Progenitor cell of endocrine pancreas (in vitro differentiated cells): Measurements from ENCODE around the gene CAMSAP1. TPM values are rescaled to one million over a fixed set of nuclear protein-coding genes. Genes with fewer than 3 reads are reported as not detected.

Source experiments
- DNase-seq: peaks from one replicate; pipeline ENCODE4 v3.0.0; 2021; ENCODE audit warnings: low spot score; ENCODE audit not compliant: unreplicated experiment
- H3K27ac Mint-ChIP-seq: 2 replicates; pipeline ENCODE4 v1.8.0; 2021; ENCODE audit warnings: mild to moderate bottlenecking, moderate library complexity, mixed read lengths
- H3K27me3 Mint-ChIP-seq: 2 replicates; pipeline ENCODE4 v1.8.0; 2021; ENCODE audit warnings: mixed read lengths
- H3K36me3 Mint-ChIP-seq: 2 replicates; pipeline ENCODE4 v1.8.0; 2022; ENCODE audit warnings: mixed read lengths; ENCODE audit not compliant: insufficient read depth
- H3K4me1 Mint-ChIP-seq: 2 replicates; pipeline ENCODE4 v1.8.0; 2021; ENCODE audit warnings: low read depth, mixed read lengths
- H3K4me3 Mint-ChIP-seq: 2 replicates; pipeline ENCODE4 v1.8.0; 2021; ENCODE audit warnings: low read depth, mild to moderate bottlenecking, moderate library complexity, mixed read lengths
- H3K9me3 Mint-ChIP-seq: 2 replicates; pipeline ENCODE4 v1.8.0; 2021; ENCODE audit warnings: low read depth, mixed read lengths
- total RNA-seq: library from RNA; stranded (reverse); gene quantifications from 2 replicates; pipeline ENCODE4 v1.2.1, GENCODE V29; 2021
- TF ChIP-seq, protein P1 (sequence below): fragments of 200-600 bp; sonication (generic); IDR thresholded peaks from one replicate; pipeline ENCODE4 v1.5.0; 2021; ENCODE audit warnings: antibody characterized with exemption, mild to moderate bottlenecking; ENCODE audit not compliant: unreplicated experiment

CAMSAP1 gene
- total RNA-seq, 1 donor from 2014 or later, result 82.2 TPM

DNA sequence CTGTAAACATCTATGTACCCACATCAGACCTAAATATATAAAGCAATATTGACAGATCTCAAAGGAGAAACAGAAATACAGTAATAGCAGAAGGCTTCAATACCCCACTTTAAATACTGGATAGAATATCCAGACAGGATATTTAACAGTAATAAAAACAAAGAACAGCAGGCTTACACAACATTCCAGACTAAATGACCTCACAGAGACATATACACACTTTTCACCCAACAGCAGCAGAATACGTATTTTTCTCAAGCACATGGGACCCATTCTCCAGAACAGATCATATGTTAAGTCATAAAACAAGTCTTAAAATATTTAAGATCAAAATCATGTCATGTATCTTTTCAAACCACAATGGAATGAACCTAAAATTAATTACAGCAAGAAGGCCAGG lies 76.8 kb downstream of the CAMSAP1 start:
- Mint-ChIP-seq H3K9me3 (peaks cover 3% of the 10 kb centered on the region), H3K4me3 (no peak overlapping the region), H3K36me3 (peaks cover 35% of the 10 kb centered on the region), H3K27ac (peak overlapping the region; percentile 5), H3K4me1 (peaks cover 8% of the 10 kb centered on the region), H3K27me3 (no peaks in the 10 kb centered on the region)
- DNase-seq, result no peak
- TF ChIP-seq, protein P1, sequence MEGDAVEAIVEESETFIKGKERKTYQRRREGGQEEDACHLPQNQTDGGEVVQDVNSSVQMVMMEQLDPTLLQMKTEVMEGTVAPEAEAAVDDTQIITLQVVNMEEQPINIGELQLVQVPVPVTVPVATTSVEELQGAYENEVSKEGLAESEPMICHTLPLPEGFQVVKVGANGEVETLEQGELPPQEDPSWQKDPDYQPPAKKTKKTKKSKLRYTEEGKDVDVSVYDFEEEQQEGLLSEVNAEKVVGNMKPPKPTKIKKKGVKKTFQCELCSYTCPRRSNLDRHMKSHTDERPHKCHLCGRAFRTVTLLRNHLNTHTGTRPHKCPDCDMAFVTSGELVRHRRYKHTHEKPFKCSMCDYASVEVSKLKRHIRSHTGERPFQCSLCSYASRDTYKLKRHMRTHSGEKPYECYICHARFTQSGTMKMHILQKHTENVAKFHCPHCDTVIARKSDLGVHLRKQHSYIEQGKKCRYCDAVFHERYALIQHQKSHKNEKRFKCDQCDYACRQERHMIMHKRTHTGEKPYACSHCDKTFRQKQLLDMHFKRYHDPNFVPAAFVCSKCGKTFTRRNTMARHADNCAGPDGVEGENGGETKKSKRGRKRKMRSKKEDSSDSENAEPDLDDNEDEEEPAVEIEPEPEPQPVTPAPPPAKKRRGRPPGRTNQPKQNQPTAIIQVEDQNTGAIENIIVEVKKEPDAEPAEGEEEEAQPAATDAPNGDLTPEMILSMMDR, result no peak

- peaks cover 8% of the 10 kb centered on the region for H3K4me1 Mint-ChIP-seq
- peaks cover 28% of the 10 kb centered on the region for H3K36me3 Mint-ChIP-seq
- no peak overlapping the region for H3K27ac Mint-ChIP-seq
These were observed 78.7 kb downstream of the CAMSAP1 start for GRCh38 chr9:135828656-135829055.

GRCh38 chr9:135827866-135828580 lies 79.3 kb downstream of the CAMSAP1 start:
- Mint-ChIP-seq H3K4me1 (peaks cover 8% of the 10 kb centered on the region), H3K36me3 (peaks cover 24% of the 10 kb centered on the region), H3K4me3 (no peak overlapping the region), H3K27me3 (no peaks in the 10 kb centered on the region), H3K9me3 (peaks cover 3% of the 10 kb centered on the region), H3K27ac (peak overlapping the region; percentile 73)
- TF ChIP-seq, protein P1, result no peak
- no peak for DNase-seq

More at GRCh38 chr9:135828656-135829055, 78.7 kb downstream of the CAMSAP1 start:
- Mint-ChIP-seq H3K27me3 (no peaks in the 10 kb centered on the region), H3K4me3 (no peak overlapping the region), H3K9me3 (peaks cover 3% of the 10 kb centered on the region)
- DNase-seq, result no peak
- TF ChIP-seq, protein P1, result no peak

DNA sequence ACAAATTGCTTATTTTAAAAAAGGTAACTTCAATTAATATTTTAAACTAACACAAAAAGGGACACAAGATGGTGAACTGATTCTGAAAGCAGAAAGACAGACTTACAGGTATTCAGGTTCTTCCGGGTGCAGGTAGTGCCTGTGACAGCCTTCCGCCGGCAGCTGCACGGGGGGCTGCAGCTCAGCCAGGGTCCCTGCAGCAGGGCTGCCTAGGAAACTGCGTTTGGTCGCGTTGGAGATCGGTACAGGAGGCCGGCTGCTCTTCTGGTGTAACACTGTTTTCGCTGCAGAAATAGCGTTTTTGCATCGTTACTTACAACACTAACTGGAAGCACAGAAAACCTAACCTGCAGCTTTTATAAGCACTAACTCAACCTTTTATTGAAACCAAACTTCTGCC lies 80.0 kb downstream of the CAMSAP1 start:
- no peak for DNase-seq
- Mint-ChIP-seq H3K4me3 (no peak overlapping the region), H3K9me3 (peaks cover 3% of the 10 kb centered on the region), H3K4me1 (peaks cover 6% of the 10 kb centered on the region), H3K27ac (peak overlapping the region; percentile 50), H3K36me3 (peaks cover 24% of the 10 kb centered on the region), H3K27me3 (no peaks in the 10 kb centered on the region)
- TF ChIP-seq, protein P1, result no peak

GRCh38 chr9:135826188-135826545 lies 81.2 kb downstream of the CAMSAP1 start:
- Mint-ChIP-seq H3K9me3 (peaks cover 3% of the 10 kb centered on the region), H3K4me1 (no peaks in the 10 kb centered on the region), H3K4me3 (no peak overlapping the region), H3K27ac (no peak overlapping the region), H3K36me3 (peaks cover 32% of the 10 kb centered on the region), H3K27me3 (no peaks in the 10 kb centered on the region)
- DNase-seq, result no peak
- TF ChIP-seq, protein P1, result no peak
